Mesothelial cell of epicardium (in vitro differentiated cells): ENCODE measurements around the gene DERL3. TPM values are rescaled to one million over a fixed set of nuclear protein-coding genes. Genes with fewer than 3 reads are reported as not detected.
A peak's percentile ranks its signal among the peaks of the same experiment; 100 is the strongest.

Experiments used
- DNase-seq, 2 experiments: peaks; one replicate each; pipeline ENCODE4 v3.0.0; 2021; ENCODE audit warnings: low spot score in 2 of 2; ENCODE audit not compliant: unreplicated experiment in 2 of 2
- H3K27ac Mint-ChIP-seq: 2 replicates; pipeline ENCODE4 v1.8.0; 2021; ENCODE audit warnings: mixed read lengths
- H3K27me3 Mint-ChIP-seq: 2 replicates; pipeline ENCODE4 v1.8.0; 2021; ENCODE audit warnings: low read depth, mixed read lengths
- H3K36me3 Mint-ChIP-seq: 2 replicates; pipeline ENCODE4 v1.8.0; 2021; ENCODE audit warnings: mixed read lengths
- H3K4me1 Mint-ChIP-seq: 2 replicates; pipeline ENCODE4 v1.8.0; 2021; ENCODE audit warnings: mixed read lengths
- H3K4me3 Mint-ChIP-seq: 2 replicates; pipeline ENCODE4 v1.8.0; 2021; ENCODE audit warnings: mild to moderate bottlenecking, moderate library complexity, mixed read lengths
- H3K9me3 Mint-ChIP-seq: 2 replicates; pipeline ENCODE4 v1.8.0; 2021; ENCODE audit warnings: mixed read lengths
- total RNA-seq: library from RNA; stranded (reverse); gene quantifications from 3 replicates; pipeline ENCODE4 v1.2.1, GENCODE V29; 2021
- TF ChIP-seq, protein P1 (sequence below): fragments of 200-600 bp; sonication (generic); IDR thresholded peaks from one replicate; pipeline ENCODE4 v1.5.0; 2021; ENCODE audit warnings: antibody characterized with exemption; ENCODE audit not compliant: unreplicated experiment

The DERL3 gene
- 23.5 to 25.8 TPM (median 24.8 TPM) in 3 replicates for total RNA-seq

DNA sequence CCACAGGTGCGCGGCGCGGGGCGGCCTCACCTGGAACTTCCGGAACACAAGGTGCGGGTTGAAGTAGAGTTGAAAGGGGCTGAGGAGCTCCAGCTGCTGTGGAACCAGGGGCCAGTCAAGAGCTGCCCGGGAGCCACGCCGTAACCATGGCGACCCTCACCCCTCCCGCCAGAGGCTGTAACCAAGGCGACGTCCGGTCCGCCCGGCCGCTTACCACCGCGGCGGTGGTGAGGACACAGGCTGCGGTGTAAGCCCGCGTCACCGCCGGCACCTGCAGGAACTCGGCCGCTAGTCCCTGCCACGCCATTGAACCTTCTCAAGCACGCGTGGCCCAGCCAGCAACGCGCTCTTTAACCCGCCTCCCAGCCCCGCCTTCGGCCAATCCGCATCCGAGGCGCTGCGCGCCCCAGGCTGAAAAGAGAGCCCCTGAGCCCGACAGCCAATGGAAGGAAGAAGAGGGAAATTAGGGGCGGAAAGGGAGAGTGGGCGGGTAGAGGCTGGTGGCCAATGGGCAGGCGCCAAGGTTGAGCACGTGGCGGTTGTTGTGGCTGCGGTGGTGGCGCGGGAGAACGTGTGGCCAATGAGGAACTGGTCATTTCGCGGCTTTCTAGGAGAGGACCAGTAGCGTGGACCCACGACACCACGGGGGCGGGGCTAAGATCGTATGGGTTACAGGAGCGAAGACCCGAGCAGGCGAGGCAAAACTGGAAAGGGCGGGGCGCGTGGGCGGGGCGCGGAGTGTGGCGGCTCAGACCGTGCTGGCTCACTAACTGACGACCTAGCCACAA, at the start of gene DERL3:
Gene DERL3 (minus strand): TSS at position 326 of the 788 bp plus-strand sequence. CDS start 19 bp downstream, at position 307.
- Mint-ChIP-seq H3K36me3 (peaks cover 6% of the 10 kb centered on the region), H3K27me3 (peaks cover 2% of the 10 kb centered on the region)

DNA sequence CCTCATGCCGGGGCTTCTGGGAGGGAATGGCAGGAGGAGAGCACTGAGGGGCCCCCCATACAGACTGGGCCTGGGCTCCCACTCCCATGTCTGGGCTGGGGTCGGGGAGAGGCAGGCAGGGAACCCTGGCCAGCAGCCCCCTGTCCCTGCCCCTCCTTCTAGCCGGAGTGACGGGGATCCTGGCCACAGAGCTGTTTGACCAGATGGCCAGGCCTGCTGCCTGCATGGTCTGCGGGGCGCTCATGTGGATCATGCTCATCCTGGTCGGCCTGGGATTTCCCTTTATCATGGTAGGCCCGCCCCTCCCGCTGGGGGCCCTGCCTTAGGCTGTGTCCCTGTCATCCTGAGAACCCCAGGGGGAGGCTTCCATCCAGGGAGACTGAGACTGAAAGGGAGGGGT, 45.3 kb upstream of the DERL3 start:
- Mint-ChIP-seq H3K36me3 (peaks cover 46% of the 10 kb centered on the region), H3K4me3 (no peak overlapping the region), H3K27ac (no peak overlapping the region), H3K9me3 (peaks cover 5% of the 10 kb centered on the region), H3K27me3 (no peaks in the 10 kb centered on the region), H3K4me1 (no peaks in the 10 kb centered on the region)
- TF ChIP-seq, protein P1, sequence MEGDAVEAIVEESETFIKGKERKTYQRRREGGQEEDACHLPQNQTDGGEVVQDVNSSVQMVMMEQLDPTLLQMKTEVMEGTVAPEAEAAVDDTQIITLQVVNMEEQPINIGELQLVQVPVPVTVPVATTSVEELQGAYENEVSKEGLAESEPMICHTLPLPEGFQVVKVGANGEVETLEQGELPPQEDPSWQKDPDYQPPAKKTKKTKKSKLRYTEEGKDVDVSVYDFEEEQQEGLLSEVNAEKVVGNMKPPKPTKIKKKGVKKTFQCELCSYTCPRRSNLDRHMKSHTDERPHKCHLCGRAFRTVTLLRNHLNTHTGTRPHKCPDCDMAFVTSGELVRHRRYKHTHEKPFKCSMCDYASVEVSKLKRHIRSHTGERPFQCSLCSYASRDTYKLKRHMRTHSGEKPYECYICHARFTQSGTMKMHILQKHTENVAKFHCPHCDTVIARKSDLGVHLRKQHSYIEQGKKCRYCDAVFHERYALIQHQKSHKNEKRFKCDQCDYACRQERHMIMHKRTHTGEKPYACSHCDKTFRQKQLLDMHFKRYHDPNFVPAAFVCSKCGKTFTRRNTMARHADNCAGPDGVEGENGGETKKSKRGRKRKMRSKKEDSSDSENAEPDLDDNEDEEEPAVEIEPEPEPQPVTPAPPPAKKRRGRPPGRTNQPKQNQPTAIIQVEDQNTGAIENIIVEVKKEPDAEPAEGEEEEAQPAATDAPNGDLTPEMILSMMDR, result no peak
- DNase-seq, result no peak

More for the DNA sequence above, at the start of gene DERL3:
- TF ChIP-seq, protein P1, result no peak
- Mint-ChIP-seq H3K9me3 (no peaks in the 10 kb centered on the region), H3K27ac (peak within 1 kb of the TSS; percentile 94), H3K4me3 (peak within 1 kb of the TSS; percentile 79), H3K4me1 (peaks cover 56% of the 10 kb centered on the region)
- peak; percentile 88 to 94 for DNase-seq

DNA sequence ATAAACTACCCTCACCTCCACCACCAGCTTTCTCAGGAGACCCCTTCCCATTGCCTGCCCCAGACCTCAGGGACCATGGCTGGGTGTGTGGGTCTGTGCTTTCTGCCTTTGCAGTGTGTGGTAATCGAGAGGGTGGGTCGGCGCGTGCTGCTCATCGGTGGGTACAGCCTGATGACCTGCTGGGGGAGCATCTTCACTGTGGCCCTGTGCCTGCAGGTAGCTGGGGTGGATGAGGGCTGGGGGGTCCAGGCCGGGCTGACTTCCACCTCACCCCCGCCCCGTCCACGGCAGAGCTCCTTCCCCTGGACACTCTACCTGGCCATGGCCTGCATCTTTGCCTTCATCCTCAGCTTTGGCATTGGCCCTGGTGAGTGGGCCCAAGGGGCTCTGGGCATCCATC, 44.9 kb upstream of the DERL3 start:
- Mint-ChIP-seq H3K4me3 (no peak overlapping the region), H3K4me1 (no peaks in the 10 kb centered on the region), H3K27ac (no peak overlapping the region), H3K9me3 (peaks cover 5% of the 10 kb centered on the region), H3K27me3 (no peaks in the 10 kb centered on the region), H3K36me3 (peaks cover 48% of the 10 kb centered on the region)
- TF ChIP-seq, protein P1, result no peak
- DNase-seq, result no peak

DNA sequence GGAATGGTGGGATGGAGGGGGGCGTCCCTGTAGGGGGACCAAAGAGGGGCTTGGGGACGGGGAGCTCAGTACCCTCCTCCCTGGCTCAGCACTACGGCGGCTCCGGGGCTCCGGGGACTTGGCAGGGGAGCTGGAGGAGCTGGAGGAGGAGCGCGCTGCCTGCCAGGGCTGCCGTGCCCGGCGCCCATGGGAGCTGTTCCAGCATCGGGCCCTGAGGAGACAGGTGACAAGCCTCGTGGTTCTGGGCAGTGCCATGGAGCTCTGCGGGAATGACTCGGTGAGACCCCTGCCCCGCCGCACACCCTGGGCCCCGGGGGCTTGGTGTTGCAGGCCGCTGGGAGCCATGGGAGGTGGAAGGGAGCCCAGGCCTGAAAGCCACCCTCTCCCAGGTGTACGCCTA, 43.6 kb upstream of the DERL3 start:
- no peak for DNase-seq
- TF ChIP-seq, protein P1, result no peak
- H3K27me3 Mint-ChIP-seq, result no peaks in the 10 kb centered on the region
- peaks cover 54% of the 10 kb centered on the region for H3K36me3 Mint-ChIP-seq
- H3K4me3 Mint-ChIP-seq, result no peak overlapping the region
- H3K9me3 Mint-ChIP-seq, result peaks cover 5% of the 10 kb centered on the region
- no peaks in the 10 kb centered on the region for H3K4me1 Mint-ChIP-seq
- no peak overlapping the region for H3K27ac Mint-ChIP-seq

DNA sequence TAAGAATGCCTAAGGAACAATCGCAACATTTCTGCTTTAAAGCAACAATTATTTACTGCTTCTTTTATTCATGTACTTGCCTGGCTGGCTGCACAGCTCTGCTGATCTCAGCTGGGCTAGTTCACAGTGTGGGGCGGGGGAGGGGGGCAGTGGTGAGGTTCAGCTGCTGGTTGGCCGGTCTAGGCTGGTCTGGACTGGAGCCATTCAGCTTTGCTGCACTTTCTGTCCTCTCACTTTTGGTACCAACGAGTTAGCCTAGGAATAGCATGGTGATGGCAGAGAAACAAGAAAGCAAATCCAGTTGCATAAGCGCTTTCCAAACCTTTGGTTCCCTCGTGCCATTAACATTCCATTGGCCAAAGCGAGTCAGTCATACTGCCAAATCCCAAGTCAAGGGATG, 39.4 kb upstream of the DERL3 start:
- Mint-ChIP-seq H3K4me3 (no peak overlapping the region), H3K27ac (no peak overlapping the region), H3K27me3 (no peaks in the 10 kb centered on the region), H3K4me1 (no peaks in the 10 kb centered on the region), H3K9me3 (no peaks in the 10 kb centered on the region), H3K36me3 (peaks cover 57% of the 10 kb centered on the region)
- TF ChIP-seq, protein P1, result no peak
- no peak for DNase-seq
